ENCODE measurements around the gene RHOF. TPM values are rescaled to one million over a fixed set of nuclear protein-coding genes. Genes with fewer than 3 reads are reported as not detected.

RHOF gene
- total RNA-seq, 2 experiments from 2014 or later: 23.5 to 53.7 TPM

GRCh38 chr12:121786440-121786825 lies 7.1 kb downstream of the RHOF start:
- H3K79me2 ChIP-seq (ENCODE audit: insufficient read depth, low read depth, low read length): no peaks in the 10 kb centered on the region

GRCh38 chr12:121784460-121784859 lies 9.0 kb downstream of the RHOF start:
- no peak for TF ChIP-seq EZH2phosphoT487 (IDR thresholded peaks at IDR 0.05; ENCODE audit: borderline replicate concordance, low read depth, low read length)
- TF ChIP-seq, protein P1, sequence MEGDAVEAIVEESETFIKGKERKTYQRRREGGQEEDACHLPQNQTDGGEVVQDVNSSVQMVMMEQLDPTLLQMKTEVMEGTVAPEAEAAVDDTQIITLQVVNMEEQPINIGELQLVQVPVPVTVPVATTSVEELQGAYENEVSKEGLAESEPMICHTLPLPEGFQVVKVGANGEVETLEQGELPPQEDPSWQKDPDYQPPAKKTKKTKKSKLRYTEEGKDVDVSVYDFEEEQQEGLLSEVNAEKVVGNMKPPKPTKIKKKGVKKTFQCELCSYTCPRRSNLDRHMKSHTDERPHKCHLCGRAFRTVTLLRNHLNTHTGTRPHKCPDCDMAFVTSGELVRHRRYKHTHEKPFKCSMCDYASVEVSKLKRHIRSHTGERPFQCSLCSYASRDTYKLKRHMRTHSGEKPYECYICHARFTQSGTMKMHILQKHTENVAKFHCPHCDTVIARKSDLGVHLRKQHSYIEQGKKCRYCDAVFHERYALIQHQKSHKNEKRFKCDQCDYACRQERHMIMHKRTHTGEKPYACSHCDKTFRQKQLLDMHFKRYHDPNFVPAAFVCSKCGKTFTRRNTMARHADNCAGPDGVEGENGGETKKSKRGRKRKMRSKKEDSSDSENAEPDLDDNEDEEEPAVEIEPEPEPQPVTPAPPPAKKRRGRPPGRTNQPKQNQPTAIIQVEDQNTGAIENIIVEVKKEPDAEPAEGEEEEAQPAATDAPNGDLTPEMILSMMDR (conservative IDR thresholded peaks at IDR 0.05; ENCODE audit: low read length): no peak
- Histone ChIP-seq H3K4me2 (ENCODE audit: low read length) (no peak overlapping the region), H2AFZ (ENCODE audit: low read length) (no peak overlapping the region), H3K4me1 (ENCODE audit: insufficient read depth, low read length, poor library complexity, severe bottlenecking) (peaks cover 52% of the 10 kb centered on the region), H4K20me1 (ENCODE audit: insufficient read depth, low read length) (no peaks in the 10 kb centered on the region), H3K36me3 (ENCODE audit: insufficient read depth, low read length) (peaks cover 10% of the 10 kb centered on the region; the same call in 1 of the 2 replicates), H3K79me2 (ENCODE audit: insufficient read depth, low read depth, low read length) (no peaks in the 10 kb centered on the region), H3K27ac (ENCODE audit: low read depth, low read length, poor library complexity, severe bottlenecking) (no peak overlapping the region), H3K9me2 (ENCODE audit: insufficient read depth, low read length) (no peaks in the 10 kb centered on the region), H3K4me3 (ENCODE audit: low read depth, low read length, poor library complexity, severe bottlenecking) (no peak overlapping the region), H3K9me3 (ENCODE audit: low read length) (no peaks in the 10 kb centered on the region)
- intact Hi-C loops (cut with micrococcal nuclease; ENCODE audit: unreplicated experiment): no loop called here
- CTCF ChIA-PET (ENCODE audit: unreplicated experiment): interaction anchor here (0.6 kb wide), 1 partner anchor 150 kb away, joined by 3 read pairs; no protein-coding TSS in a partner anchor
- POLR2A ChIA-PET: interaction anchor here (1.2 kb wide), 1 partner anchor 8 kb away, joined by 3 read pairs; no protein-coding TSS in a partner anchor
- BruUV-seq (replicated peaks): no TSS peak
- DNase-seq (ENCODE audit: low spot score): no peak

More at GRCh38 chr12:121786440-121786825, 7.1 kb downstream of the RHOF start:
- no peaks in the 10 kb centered on the region for H3K9me3 ChIP-seq (ENCODE audit: low read length)
- no peaks in the 10 kb centered on the region for H3K36me3 ChIP-seq (ENCODE audit: insufficient read depth, low read length)
- ChIA-PET CTCF (ENCODE audit: unreplicated experiment) (interaction anchor here (0.6 kb wide), 1 partner anchor 9 kb away, joined by 5 read pairs; no protein-coding TSS in a partner anchor), POLR2A (no interaction called here)
- no peak overlapping the region for H3K27ac ChIP-seq (ENCODE audit: low read depth, low read length, poor library complexity, severe bottlenecking)
- BruUV-seq (replicated peaks): no TSS peak
- no peak for DNase-seq (ENCODE audit: low spot score)
- no peaks in the 10 kb centered on the region for H4K20me1 ChIP-seq (ENCODE audit: insufficient read depth, low read length)
- H3K4me1 ChIP-seq (ENCODE audit: insufficient read depth, low read length, poor library complexity, severe bottlenecking): peaks cover 64% of the 10 kb centered on the region
- H2AFZ ChIP-seq (ENCODE audit: low read length): no peak overlapping the region
- no peak overlapping the region for H3K4me3 ChIP-seq (ENCODE audit: low read depth, low read length, poor library complexity, severe bottlenecking)
- H3K9me2 ChIP-seq (ENCODE audit: insufficient read depth, low read length): no peaks in the 10 kb centered on the region
- no peak overlapping the region for H3K4me2 ChIP-seq (ENCODE audit: low read length)
- TF ChIP-seq, protein P1 (conservative IDR thresholded peaks at IDR 0.05; ENCODE audit: low read length): no peak
- no peak for TF ChIP-seq EZH2phosphoT487 (IDR thresholded peaks at IDR 0.05; ENCODE audit: borderline replicate concordance, low read depth, low read length)
- intact Hi-C loops (cut with micrococcal nuclease; ENCODE audit: unreplicated experiment): no loop called here

DNA sequence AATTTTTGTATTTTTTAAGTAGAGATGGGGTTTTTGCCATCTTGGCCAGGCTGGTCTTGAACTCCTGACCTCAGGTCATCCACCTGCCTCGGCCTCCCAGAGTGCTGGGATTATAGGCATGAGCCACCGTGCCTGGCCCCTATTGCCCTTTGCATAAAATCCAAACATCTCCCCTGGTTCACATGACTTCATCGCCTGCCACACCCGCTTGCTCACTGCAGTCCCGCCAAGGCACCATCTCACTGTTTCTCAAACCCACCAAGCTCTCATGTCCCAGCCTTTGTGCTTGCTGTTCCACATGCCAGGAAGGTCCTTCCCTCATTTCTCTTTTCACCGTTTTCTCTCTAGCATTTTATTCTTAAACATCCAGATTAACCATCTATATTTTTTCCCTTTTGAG lies 9.7 kb downstream of the RHOF start:
- Histone ChIP-seq H3K4me2 (ENCODE audit: low read length) (no peak overlapping the region), H4K20me1 (ENCODE audit: insufficient read depth, low read length) (no peaks in the 10 kb centered on the region), H3K36me3 (ENCODE audit: insufficient read depth, low read length) (peaks cover 14% of the 10 kb centered on the region; the same call in 1 of the 2 replicates), H3K4me1 (ENCODE audit: insufficient read depth, low read length, poor library complexity, severe bottlenecking) (peaks cover 46% of the 10 kb centered on the region), H3K9me3 (ENCODE audit: low read length) (no peaks in the 10 kb centered on the region), H3K27ac (ENCODE audit: low read depth, low read length, poor library complexity, severe bottlenecking) (no peak overlapping the region), H3K79me2 (ENCODE audit: insufficient read depth, low read depth, low read length) (no peaks in the 10 kb centered on the region), H3K4me3 (ENCODE audit: low read depth, low read length, poor library complexity, severe bottlenecking) (no peak overlapping the region), H2AFZ (ENCODE audit: low read length) (no peak overlapping the region), H3K9me2 (ENCODE audit: insufficient read depth, low read length) (no peaks in the 10 kb centered on the region)
- no peak for TF ChIP-seq EZH2phosphoT487 (IDR thresholded peaks at IDR 0.05; ENCODE audit: borderline replicate concordance, low read depth, low read length)
- TF ChIP-seq, protein P1 (conservative IDR thresholded peaks at IDR 0.05; ENCODE audit: low read length): no peak
- BruUV-seq (replicated peaks): no TSS peak
- POLR2A ChIA-PET: interaction anchor here (1.2 kb wide), 1 partner anchor 9 kb away, joined by 3 read pairs; no protein-coding TSS in a partner anchor
- DNase-seq (ENCODE audit: low spot score): no peak
- intact Hi-C loops (cut with micrococcal nuclease; ENCODE audit: unreplicated experiment): no loop called here
- CTCF ChIA-PET (ENCODE audit: unreplicated experiment): no interaction called here
